ENCODE data around the gene OLIG1. TPM values are rescaled to one million over a fixed set of nuclear protein-coding genes. Genes with fewer than 3 reads are reported as not detected.

OLIG1 gene
- polyA plus RNA-seq, 1 of the 3 experiments (the other 2 are of a cell fraction) = not detected

DNA sequence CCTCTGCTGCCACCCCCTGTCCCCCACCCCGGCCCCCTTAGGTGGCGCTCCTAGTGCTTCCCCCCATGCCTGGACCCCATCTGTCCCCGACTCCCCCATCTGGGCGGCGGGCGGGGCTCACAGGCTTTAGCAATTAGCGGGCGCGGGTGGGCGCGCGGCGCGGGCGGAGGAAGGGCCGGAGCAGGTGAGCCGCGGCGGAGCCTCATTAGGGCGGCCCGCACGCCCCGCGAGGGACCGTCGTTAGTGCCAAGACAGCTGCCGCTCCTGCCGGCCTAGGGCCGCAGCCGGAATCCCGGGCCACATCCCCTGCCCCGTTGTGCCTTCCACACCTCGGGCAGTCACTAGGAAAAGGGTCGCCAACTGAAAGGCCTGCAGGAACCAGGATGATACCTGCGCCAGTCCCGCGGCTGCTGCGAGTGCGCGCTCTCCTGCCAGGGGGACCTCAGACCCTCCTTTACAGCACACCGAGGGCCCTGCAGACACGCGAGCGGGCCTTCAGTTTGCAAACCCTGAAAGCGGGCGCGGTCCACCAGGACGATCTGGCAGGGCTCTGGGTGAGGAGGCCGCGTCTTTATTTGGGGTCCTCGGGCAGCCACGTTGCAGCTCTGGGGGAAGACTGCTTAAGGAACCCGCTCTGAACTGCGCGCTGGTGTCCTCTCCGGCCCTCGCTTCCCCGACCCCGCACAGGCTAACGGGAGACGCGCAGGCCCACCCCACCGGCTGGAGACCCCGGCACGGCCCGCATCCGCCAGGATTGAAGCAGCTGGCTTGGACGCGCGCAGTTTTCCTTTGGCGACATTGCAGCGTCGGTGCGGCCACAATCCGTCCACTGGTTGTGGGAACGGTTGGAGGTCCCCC, 36.6 kb upstream of the OLIG1 start (continued):
- TF ChIP-seq, protein P1, sequence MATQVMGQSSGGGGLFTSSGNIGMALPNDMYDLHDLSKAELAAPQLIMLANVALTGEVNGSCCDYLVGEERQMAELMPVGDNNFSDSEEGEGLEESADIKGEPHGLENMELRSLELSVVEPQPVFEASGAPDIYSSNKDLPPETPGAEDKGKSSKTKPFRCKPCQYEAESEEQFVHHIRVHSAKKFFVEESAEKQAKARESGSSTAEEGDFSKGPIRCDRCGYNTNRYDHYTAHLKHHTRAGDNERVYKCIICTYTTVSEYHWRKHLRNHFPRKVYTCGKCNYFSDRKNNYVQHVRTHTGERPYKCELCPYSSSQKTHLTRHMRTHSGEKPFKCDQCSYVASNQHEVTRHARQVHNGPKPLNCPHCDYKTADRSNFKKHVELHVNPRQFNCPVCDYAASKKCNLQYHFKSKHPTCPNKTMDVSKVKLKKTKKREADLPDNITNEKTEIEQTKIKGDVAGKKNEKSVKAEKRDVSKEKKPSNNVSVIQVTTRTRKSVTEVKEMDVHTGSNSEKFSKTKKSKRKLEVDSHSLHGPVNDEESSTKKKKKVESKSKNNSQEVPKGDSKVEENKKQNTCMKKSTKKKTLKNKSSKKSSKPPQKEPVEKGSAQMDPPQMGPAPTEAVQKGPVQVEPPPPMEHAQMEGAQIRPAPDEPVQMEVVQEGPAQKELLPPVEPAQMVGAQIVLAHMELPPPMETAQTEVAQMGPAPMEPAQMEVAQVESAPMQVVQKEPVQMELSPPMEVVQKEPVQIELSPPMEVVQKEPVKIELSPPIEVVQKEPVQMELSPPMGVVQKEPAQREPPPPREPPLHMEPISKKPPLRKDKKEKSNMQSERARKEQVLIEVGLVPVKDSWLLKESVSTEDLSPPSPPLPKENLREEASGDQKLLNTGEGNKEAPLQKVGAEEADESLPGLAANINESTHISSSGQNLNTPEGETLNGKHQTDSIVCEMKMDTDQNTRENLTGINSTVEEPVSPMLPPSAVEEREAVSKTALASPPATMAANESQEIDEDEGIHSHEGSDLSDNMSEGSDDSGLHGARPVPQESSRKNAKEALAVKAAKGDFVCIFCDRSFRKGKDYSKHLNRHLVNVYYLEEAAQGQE (IDR thresholded peaks at IDR 0.05; ENCODE audit: low read depth, low read length) = no peak
- no peak for TF ChIP-seq GABPA (IDR thresholded peaks at IDR 0.05; ENCODE audit: low read depth)
- no peak for TF ChIP-seq FOXJ3 (CRISPR knock-in tag; IDR thresholded peaks at IDR 0.05)
- no peak for TF ChIP-seq USF1 (IDR thresholded peaks at IDR 0.05; ENCODE audit: borderline replicate concordance, low read depth)

GRCh38 chr21:33033961-33034413, 36.0 kb upstream of the OLIG1 start:
- TF ChIP-seq GABPA (IDR thresholded peaks at IDR 0.05; ENCODE audit: low read depth) (no peak), RAD21 (IDR thresholded peaks at IDR 0.05; ENCODE audit: low read length) (no peak), TEAD4 (IDR thresholded peaks at IDR 0.05; ENCODE audit: borderline replicate concordance, insufficient read depth) (no peak), MAX (IDR thresholded peaks at IDR 0.05; ENCODE audit: low read depth) (no peak), RXRA (IDR thresholded peaks at IDR 0.05; ENCODE audit: borderline replicate concordance, low read depth) (no peak), MXI1 (IDR thresholded peaks at IDR 0.05; ENCODE audit: low read depth, low read length) (no peak), EP300 (IDR thresholded peaks at IDR 0.05; ENCODE audit: borderline replicate concordance in 1 of 2, low read depth in 1 of 2, low read length in 1 of 2) (no peak), RFX5 (IDR thresholded peaks at IDR 0.05; ENCODE audit: low read length) (no peak), ELF1 (IDR thresholded peaks at IDR 0.05) (no peak), YY1 (IDR thresholded peaks at IDR 0.05; ENCODE audit: low read depth) (no peak), JUND (IDR thresholded peaks at IDR 0.05) (no peak)
- TF ChIP-seq, protein P1 (IDR thresholded peaks at IDR 0.05; ENCODE audit: low read depth, low read length) = no peak
- POLR2A ChIA-PET = no interaction called here
- no peaks in the 10 kb centered on the region for H3K79me2 ChIP-seq (ENCODE audit: insufficient read depth)
- no peak overlapping the region for H3K9ac ChIP-seq
- H3F3A ChIP-seq (replicated peaks; ENCODE audit: insufficient read depth) = no peaks in the 10 kb centered on the region
- peaks cover 55% of the 10 kb centered on the region for H3K27me3 ChIP-seq (ENCODE audit: insufficient read depth)
- no peaks in the 10 kb centered on the region for H3K9me3 ChIP-seq
- H3K4me2 ChIP-seq = no peak overlapping the region
- no peak for DNase-seq
- H4K20me1 ChIP-seq (ENCODE audit: insufficient read depth) = no peaks in the 10 kb centered on the region
- 44% methylated on average over 12 of the region's 20 CpGs for WGBS (ENCODE audit: low lambda C conversion rate)
- H2AFZ ChIP-seq (ENCODE audit: low read depth) = no peak overlapping the region
- H3K9me2 ChIP-seq = no peaks in the 10 kb centered on the region
- no peak overlapping the region for H3K4me3 ChIP-seq (ENCODE audit: low read depth in 2 of 2, low read length in 1 of 2)
- no peaks in the 10 kb centered on the region for H3K36me3 ChIP-seq (replicated peaks in 1 of 2; ENCODE audit: control insufficient read depth in 1 of 2, insufficient read depth in 2 of 2, low read length in 1 of 2)
- H3K4me1 ChIP-seq (ENCODE audit: control insufficient read depth in 1 of 2, insufficient read depth in 2 of 2, low read depth in 1 of 2, low read length in 1 of 2) = peaks cover 0 to 10% of the 10 kb centered on the region in 2 experiments; a peak in 2 of 4 replicates
- H3K27ac ChIP-seq (ENCODE audit: low read depth in 2 of 2, low read length in 1 of 2) = no peak overlapping the region
- CTCF ChIA-PET = interaction anchor here (1.6 kb wide), 1 partner anchor 163 kb away, joined by 5 read pairs; no protein-coding TSS in a partner anchor

All from SK-N-SH (cell line).